GM21825 (cell line): ENCODE measurements around the gene HES5.

ENCODE experiments used
- ATAC-seq: cut with Tn5 transposase; IDR thresholded peaks from one replicate; pipeline ENCODE4 v1.9.1; 2021; ENCODE audit warnings: mild to moderate bottlenecking, moderate library complexity; ENCODE audit not compliant: unreplicated experiment

HES5 gene

GRCh38 chr1:2547210-2548067 lies 17.4 kb upstream of the HES5 start:
- ATAC-seq: peak; percentile 7

GRCh38 chr1:2546515-2547209 lies 16.6 kb upstream of the HES5 start:
- peak; percentile 23 for ATAC-seq

DNA sequence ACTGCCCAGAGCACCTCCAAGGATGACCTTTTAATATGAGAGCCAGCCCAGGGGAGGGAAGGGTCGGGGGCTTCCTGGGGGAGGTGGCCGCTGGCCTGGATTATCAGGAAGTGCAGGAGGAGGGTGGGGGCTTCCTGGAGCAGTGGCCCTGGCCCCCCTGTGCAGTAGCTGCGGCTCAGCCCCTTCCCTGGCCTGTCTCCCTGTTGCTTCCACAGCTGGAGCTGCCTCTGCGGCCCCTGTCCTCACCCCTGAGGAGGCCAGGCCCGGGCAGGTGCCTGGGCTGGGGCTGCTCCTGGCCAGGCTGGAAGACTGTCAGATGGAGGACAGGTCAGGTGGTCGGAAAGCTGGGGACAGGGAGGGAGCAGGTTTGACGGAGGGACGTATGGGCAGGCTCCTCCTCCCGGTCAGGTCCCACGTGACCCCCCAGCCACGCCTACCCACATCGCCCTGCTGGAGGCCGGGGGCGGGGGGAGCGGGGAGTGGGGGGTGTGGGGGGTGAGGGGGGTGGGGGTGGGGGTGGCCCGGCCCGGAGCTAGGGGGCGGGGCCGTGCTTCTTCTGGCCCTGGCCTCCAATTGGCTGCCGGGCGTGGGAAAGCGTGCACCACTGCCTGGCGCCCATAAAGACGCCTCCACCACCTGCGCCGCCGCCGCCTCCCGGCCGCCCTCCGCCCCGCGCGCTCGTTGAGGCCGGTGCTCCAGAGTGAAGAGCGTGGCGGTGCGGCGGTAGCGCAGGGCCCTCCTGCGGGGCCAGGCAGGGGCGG lies 15.9 kb upstream of the HES5 start:
- peak; percentile 30 for ATAC-seq

DNA sequence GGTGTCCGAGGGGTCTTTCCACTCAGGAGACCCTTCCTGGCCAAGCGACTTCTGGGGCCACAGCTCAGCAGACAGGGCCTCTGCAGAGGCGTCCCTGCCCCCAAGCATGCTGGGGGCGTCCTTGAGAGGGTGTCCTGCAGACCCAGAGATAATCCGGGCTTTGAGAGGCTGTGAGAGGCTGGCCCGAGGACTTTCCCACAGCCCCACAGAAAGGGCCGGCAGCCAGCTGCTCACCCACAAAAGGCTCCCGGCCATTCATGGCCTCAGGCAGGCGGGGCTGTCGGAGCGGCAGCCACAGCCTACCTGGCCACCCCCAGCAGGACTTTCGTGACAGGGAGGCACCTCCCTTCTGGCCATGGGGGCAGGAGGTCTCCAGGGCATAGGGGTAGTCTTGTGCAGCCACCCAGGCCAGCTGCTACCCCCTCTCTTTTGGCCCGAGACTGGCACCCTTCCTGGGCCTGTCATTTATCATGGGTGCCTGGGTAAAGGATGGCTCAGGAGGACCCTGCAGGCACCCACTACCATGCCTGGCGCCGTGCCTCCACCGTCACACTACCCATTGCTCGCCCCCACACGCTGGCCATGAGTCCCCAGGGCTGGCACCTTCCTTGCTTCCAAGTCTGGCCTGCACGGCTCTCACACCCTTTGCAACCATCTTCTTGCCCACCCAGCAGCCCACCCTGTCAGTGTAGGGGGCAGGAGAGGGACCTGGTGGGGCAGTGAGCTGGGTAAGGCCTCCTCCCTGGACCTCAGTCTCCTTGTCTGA lies 15.0 kb upstream of the HES5 start:
- ATAC-seq: no peak

DNA sequence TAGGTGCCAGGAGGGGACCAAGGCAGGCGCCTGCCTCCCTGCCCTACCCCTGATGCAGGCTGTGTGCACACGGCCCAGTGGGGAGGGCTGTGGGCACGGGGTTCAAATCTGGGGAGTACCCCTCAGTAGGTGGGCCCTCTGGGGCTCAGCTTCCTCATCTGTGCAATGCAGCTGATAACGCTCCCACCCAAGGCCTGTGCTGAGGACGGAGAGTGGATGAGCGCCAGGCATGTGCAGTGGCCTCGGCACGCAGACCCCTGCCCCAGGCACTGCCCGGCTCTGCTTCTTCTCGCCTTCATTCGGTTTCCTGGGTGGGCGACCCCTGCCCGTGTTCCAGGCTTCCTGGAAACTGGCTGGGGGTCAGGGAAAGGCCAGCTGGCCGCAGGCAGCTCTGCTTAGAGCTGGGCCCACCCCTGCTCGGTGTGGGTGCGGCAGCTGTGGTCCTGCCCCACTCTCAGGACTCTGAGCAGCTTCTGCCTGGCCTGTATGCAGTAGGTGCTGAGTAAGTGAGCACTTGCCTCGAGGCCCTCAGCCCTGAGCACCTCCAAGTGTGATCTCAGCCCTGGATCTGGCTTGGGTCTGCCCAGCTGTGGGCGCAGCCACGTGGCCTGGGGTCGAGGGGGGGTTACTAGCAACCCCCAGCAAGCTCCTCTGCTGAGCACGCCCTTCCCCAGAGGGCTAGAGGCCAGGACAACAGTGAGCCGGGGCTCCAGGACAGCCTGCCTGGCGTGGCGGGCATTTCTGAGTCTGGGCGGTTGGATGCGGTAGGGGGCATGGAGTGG lies 14.2 kb upstream of the HES5 start:
- no peak for ATAC-seq

DNA sequence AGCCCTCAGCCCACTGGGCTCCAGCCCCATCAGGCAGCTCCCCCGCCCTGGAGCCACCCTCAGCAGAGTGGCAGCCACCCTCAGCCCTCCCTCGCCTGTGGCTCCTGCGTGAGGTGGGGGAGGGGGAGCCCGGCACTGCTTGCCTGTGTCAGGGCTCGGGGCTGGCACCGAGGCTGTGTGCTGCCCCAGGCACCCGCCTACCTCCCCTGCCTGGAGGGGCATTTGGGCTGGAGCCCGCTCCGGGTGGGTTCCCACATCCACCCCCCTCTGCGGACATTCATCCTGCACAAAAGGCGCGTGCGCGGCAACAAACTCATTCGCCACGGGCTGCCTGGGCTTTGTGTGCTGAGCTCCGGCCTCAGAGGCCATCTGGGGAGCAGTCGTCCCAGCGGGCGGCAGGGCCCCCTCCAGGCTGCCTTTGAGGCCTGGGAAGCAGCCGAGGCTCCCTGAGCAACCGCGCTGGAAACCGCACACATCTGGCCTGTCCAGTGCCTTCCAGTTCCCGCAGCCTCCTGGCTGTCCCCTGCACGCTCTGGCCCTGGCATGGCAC lies 13.6 kb upstream of the HES5 start:
- ATAC-seq: no peak

DNA sequence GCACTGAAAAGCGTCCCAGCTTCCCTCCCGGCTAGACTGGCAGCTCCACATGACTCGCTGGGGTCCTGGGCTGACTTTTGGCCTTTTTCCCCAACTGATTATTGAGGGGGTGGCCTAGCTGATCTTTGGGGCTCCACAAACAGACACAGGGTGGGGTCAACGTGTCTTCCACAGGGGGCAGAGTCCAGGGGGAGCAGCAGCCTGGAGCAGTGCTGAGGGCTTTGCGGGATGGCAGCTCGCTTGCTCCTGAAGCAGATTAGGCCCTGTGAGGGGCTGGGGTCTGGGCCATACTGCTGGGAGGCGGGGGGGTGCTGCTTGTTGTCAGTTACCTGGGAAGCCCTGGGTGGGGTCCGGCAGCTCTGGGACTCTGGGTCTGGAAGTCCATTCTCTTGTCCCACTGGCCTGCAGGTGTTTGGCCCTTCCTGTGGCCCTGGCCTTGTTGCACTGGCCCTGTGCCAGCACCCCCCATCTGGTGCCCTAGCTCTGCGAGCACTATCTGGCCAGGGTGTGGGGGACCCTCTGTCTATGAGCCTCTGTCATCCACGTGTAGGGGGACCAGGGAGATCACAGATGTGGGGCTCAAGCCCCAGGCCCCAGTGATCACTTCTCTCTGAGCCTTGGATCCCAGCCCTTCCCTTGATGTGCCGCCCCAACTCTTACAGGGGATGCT lies 12.3 kb upstream of the HES5 start:
- ATAC-seq: no peak

DNA sequence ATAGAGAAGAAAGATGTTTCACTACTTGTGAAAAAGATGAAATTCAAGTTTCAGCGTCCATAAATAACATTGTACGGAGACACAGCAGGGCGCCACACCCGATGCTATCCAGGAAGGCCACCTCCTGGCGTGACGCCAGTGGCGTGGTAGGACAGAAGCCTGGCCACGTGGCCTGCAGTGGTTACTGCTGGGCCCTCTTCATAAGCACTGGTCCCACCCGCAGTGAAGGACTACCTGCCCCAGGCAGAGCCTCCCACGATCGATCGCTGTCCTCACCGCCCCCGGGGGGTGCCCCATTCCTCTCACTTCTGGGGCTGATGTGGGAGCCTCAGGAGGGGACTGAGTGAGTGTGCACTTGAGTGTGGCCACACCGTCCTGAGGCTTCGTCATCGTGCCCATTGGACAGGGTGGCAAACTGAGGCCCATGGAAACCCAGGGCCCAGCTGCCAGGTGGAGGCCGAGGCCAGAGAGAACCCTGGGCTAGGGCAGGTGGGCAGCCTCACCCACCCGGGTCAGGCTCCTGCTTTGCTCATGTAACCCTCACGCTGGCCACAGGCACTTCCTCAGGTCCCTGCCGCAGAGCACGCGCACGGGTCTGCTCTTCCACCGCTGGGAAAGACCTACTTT lies 11.7 kb upstream of the HES5 start:
- no peak for ATAC-seq

- no peak for ATAC-seq
Observed at GRCh38 chr1:2540816-2541492, 10.9 kb upstream of the HES5 start.

DNA sequence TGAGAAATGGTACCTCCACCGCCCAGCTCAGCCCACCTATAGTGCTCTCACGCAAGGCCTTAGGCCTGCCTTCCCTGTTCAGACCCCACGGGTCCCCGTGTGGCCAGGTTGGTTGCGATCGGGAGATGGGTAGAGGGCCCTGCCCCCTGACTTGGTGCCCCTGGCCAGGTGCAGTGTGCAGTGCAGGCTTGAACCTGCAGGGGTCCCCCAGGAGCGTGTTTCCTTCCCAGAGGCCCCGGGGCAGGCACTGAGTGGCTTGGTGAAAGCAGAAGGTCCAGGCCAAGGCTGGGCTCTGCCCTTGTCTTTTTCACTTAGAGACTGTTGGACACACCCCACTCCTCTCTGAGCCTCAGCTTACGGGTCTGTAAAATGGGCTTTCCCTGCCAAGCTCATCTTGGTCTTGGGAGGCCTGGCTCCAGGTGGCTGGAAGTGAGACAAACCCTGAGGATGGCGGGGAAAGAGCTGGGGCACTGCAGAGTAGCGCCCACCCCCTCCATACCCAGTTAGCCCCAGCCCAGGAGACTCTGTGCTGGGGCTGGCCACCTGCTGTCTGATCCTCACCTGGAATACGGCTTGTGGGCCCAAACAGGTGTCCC lies 9.3 kb upstream of the HES5 start:
- no peak for ATAC-seq

DNA sequence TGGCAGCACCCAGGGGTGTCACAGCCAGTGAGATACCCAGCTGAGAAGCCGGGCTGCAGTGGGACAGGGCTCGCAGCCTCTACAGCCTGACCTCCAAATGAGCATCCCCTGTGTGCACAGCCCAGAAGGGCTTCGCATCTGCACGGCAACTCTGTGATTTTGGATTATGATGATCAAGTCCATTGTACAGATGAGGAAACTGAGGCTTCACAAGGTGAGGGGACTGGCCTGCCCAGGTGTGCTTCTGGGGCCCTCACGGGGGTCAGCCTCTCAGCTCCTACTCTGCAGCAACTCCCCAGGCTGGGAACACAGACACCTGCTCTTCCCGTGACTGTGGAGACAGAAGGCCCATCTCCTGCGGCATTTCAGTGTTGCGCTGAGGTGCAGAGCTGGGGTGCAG lies 8.8 kb upstream of the HES5 start:
- no peak for ATAC-seq

DNA sequence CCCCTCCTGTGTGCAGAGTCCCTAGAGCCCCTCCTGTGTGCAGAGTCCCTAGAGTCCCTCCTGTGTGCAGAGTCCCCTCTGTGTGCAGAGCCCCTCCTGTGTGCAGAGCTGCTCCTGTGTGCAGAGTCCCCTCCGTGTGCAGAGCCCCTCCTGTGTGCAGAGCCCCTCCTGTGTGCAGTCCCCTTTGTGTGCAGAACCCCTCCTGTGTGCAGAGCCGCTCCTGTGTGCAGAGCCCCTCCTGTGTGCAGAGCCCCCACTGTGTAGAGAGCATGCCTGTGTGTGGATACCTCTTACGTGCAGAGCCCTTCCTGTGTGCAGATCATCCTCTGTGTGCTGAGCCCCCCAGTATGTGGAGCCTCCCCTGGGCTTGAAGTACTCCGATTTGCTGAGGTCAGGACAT lies 8.3 kb upstream of the HES5 start:
- ATAC-seq: no peak

GRCh38 chr1:2537784-2538115 lies 7.7 kb upstream of the HES5 start:
- ATAC-seq: no peak

- no peak for ATAC-seq
Observed at GRCh38 chr1:2535981-2536380, 5.9 kb upstream of the HES5 start.

GRCh38 chr1:2535455-2535854 lies 5.4 kb upstream of the HES5 start:
- no peak for ATAC-seq

- ATAC-seq: no peak
Observed at GRCh38 chr1:2534687-2535441, 4.8 kb upstream of the HES5 start.

- ATAC-seq: no peak
Observed at GRCh38 chr1:2534315-2534686, 4.2 kb upstream of the HES5 start.
